ENCODE measurements around the gene ATP10B. TPM values are rescaled to one million over a fixed set of nuclear protein-coding genes. Genes with fewer than 3 reads are reported as not detected.
A peak's percentile ranks its signal among the peaks of the same experiment; 100 is the strongest.

The ATP10B gene
- total RNA-seq, 4 donors from 2014 or later = 116 to 298 (median 150) TPM

DNA sequence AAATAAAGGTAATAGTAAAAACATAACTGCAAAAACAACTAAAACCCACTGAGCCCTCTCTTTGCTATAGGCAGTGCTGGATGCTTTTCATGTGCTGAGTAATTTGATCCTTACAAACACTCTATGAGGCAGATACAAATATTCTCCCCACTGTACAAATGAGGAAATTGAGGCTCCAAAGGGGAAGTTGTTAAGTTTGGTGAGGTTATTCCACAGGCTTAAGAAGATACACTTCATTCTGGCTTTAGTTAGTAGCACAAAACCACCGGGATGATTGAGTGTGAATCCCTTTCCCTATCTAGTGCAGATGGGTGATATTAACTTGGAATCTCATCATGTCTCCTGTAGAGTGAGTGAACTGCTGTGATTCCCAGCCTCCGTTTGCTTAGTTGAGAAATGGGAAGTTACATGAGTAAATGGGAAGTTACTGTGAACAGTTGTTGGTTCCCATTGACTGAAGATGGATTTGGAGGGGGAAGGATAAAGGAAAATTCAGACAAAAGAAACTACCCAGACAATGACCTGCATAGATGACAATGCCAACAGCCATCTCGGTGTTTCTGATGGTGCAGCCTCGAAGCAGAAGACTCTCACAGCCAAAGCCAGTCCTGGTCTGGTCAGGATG lies 208.3 kb downstream of the ATP10B start:
- no peak overlapping the region for H3K27ac ChIP-seq
- DNase-seq = no peak
- in situ Hi-C loops (cut with MboI; ENCODE audit: low pct_ligation_motif_present in 1 of 4, low pct_unique_long_range_greater_than_20kb in 1 of 4, low sequenced_read_pairs in 3 of 4) (no loop called here), intact Hi-C loops (cut with DNase I; ENCODE audit: low total_unique reads) (no loop called here)
- TF ChIP-seq POLR2A (IDR thresholded peaks at IDR 0.05) = no peak
- TF ChIP-seq, protein P1, sequence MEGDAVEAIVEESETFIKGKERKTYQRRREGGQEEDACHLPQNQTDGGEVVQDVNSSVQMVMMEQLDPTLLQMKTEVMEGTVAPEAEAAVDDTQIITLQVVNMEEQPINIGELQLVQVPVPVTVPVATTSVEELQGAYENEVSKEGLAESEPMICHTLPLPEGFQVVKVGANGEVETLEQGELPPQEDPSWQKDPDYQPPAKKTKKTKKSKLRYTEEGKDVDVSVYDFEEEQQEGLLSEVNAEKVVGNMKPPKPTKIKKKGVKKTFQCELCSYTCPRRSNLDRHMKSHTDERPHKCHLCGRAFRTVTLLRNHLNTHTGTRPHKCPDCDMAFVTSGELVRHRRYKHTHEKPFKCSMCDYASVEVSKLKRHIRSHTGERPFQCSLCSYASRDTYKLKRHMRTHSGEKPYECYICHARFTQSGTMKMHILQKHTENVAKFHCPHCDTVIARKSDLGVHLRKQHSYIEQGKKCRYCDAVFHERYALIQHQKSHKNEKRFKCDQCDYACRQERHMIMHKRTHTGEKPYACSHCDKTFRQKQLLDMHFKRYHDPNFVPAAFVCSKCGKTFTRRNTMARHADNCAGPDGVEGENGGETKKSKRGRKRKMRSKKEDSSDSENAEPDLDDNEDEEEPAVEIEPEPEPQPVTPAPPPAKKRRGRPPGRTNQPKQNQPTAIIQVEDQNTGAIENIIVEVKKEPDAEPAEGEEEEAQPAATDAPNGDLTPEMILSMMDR (IDR thresholded peaks at IDR 0.05) = no peak
- H3K9me3 ChIP-seq = no peaks in the 10 kb centered on the region
- WGBS, 2 donors (ENCODE audit: low coverage in 1 of 2) = 73 to 81% methylated on average over 4 of the region's 4 CpGs
- H3K4me1 ChIP-seq = peaks cover 0 to 11% (median 4%) of the 10 kb centered on the region in 4 donors
- no peak overlapping the region for H3K4me3 ChIP-seq
- H3K27me3 ChIP-seq = no peaks in the 10 kb centered on the region
- no peaks in the 10 kb centered on the region for H3K36me3 ChIP-seq

DNA sequence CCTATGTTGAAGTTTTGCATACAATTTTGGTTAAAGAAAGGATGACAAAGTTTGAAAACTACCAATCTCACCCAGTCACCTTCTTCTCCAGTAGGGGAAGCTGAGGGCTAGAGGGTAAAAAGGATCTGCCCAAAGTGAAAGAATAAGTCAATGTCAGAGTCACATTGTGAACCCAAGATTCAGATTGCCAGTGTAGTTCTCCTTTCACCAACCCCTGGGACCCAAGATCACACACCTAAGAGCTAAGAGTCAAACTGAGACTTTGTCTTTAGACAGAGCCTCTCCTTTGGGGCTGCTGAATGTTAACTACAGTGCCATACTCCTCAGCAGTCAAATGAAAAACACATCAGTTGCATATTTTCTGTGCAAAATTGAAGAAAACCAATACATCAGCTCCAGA lies 210.6 kb downstream of the ATP10B start:
- Histone ChIP-seq H3K9me3 (no peaks in the 10 kb centered on the region), H3K4me1 (peaks cover 0 to 25% (median 14%) of the 10 kb centered on the region in 4 donors), H3K27me3 (no peaks in the 10 kb centered on the region), H3K4me3 (no peak overlapping the region), H3K36me3 (no peaks in the 10 kb centered on the region), H3K27ac (no peak overlapping the region)
- in situ Hi-C loops (cut with MboI; ENCODE audit: low pct_ligation_motif_present in 1 of 4, low pct_unique_long_range_greater_than_20kb in 1 of 4, low sequenced_read_pairs in 3 of 4) = no loop called here
- no peak for DNase-seq
- intact Hi-C loops (cut with DNase I; ENCODE audit: low total_unique reads) = no loop called here
- no peak for TF ChIP-seq EP300 (IDR thresholded peaks at IDR 0.05; ENCODE audit: low read depth)
- TF ChIP-seq POLR2AphosphoS5 (IDR thresholded peaks at IDR 0.05) = no peak
- TF ChIP-seq, protein P1 (IDR thresholded peaks at IDR 0.05) = no peak
- TF ChIP-seq POLR2A (IDR thresholded peaks at IDR 0.05) = no peak

DNA sequence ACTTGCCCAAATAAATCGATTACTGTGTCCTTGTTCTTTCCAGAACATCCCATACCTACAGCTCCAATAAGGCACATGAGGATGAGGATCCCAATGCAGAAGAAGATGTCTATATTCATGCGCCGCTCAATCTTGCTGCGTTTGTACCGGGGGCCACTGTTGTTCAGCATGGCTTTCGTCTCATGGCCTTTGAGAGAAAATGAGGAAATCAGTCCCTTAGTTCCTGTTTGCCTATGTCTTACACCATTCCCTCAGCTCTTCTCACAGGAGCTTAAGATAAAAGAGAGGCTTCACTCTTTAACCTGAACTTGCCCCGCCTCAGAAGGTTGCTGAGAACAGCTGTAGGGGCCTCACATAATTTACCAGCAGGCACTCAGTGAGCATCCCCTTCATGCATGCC lies 211.6 kb downstream of the ATP10B start:
- in situ Hi-C loops (cut with MboI; ENCODE audit: low pct_ligation_motif_present in 1 of 4, low pct_unique_long_range_greater_than_20kb in 1 of 4, low sequenced_read_pairs in 3 of 4) (no loop called here), intact Hi-C loops (cut with DNase I; ENCODE audit: low total_unique reads) (no loop called here)
- H3K4me1 ChIP-seq = peaks cover 0 to 33% (median 16%) of the 10 kb centered on the region in 4 donors
- no peak for TF ChIP-seq POLR2AphosphoS5 (IDR thresholded peaks at IDR 0.05)
- TF ChIP-seq POLR2A (IDR thresholded peaks at IDR 0.05) = no peak
- TF ChIP-seq, protein P1 (IDR thresholded peaks at IDR 0.05) = no peak
- no peak for TF ChIP-seq EP300 (IDR thresholded peaks at IDR 0.05; ENCODE audit: low read depth)
- H3K9me3 ChIP-seq = no peaks in the 10 kb centered on the region
- 78 to 88% methylated on average over 7 of the region's 7 CpGs for WGBS, 2 donors (ENCODE audit: low coverage in 1 of 2)
- no peak for DNase-seq
- no peak overlapping the region for H3K4me3 ChIP-seq
- H3K27ac ChIP-seq = no peak overlapping the region
- H3K36me3 ChIP-seq = no peaks in the 10 kb centered on the region
- no peaks in the 10 kb centered on the region for H3K27me3 ChIP-seq

DNA sequence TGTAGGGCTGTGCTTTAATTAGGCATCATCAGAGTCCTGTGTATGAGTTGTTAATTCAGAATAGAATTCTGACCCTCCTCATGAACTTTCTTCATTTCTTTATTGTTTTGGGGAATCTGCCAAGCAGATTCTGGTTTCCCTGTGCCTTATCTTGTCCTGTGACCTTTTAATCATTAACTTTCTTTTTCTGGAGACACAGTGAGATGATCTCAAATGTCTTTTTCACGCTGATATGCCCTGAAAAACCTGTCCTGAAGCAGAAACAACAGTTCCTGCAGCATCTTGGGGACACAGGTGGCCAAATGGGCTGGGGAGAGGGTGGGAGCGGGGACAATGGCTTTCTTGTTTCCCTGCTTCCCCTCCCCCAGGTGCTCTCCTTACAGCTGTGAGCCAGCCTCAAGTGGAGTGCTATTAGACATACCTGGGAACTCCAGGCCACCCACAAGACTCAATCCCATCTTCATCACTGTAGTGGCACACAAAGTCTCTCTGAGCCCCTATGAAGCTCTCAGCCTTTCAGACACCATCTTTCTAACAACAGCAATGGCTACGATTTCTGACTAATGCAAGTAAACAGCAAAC lies 213.8 kb downstream of the ATP10B start:
- Histone ChIP-seq H3K9me3 (no peaks in the 10 kb centered on the region), H3K27me3 (no peaks in the 10 kb centered on the region), H3K36me3 (no peaks in the 10 kb centered on the region), H3K4me1 (peaks cover 8 to 47% (median 24%) of the 10 kb centered on the region in 4 donors), H3K4me3 (no peak overlapping the region), H3K27ac (peak overlapping the region; percentile 53 to 69 (median 68))
- peak; percentile 19 for DNase-seq
- 30% methylated on average over 3 of the region's 3 CpGs; no CpG with 5 or more reads in 1 of the 2 donors for WGBS, 2 donors (ENCODE audit: low coverage in 1 of 2)
- in situ Hi-C loops (cut with MboI; ENCODE audit: low pct_ligation_motif_present in 1 of 4, low pct_unique_long_range_greater_than_20kb in 1 of 4, low sequenced_read_pairs in 3 of 4) (no loop called here), intact Hi-C loops (cut with DNase I; ENCODE audit: low total_unique reads) (no loop called here)
- TF ChIP-seq EP300 (IDR thresholded peaks at IDR 0.05; ENCODE audit: low read depth) (no peak), POLR2A (IDR thresholded peaks at IDR 0.05) (no peak), POLR2AphosphoS5 (IDR thresholded peaks at IDR 0.05) (no peak)
- TF ChIP-seq, protein P1 (IDR thresholded peaks at IDR 0.05) = no peak

Data from transverse colon (tissue), 4 donors.